Cardiac fibroblast (primary cell): ENCODE data around the gene CCDC178.

ENCODE experiments used
- DNase-seq, 2 donors: peaks; one replicate each; pipeline versions ENCODE4 v3.0.0 to v3.0.0-alpha.2; 2010; ENCODE audit warnings: low read depth in 2 of 2
- H3K4me3 ChIP-seq, 2 donors: replicated peaks in 1 of 2; 1 replicate in 1 of 2; 2 replicates in 1 of 2; pipeline ENCODE4 v1.5.1; 2011; ENCODE audit warnings: low read depth in 2 of 2, low read length in 2 of 2, mild to moderate bottlenecking in 2 of 2, moderate library complexity in 1 of 2
- CTCF ChIP-seq: IDR thresholded peaks from one replicate; pipeline ENCODE4 v1.5.1; 2011; ENCODE audit warnings: low read depth, mild to moderate bottlenecking, low read length, inconsistent platforms

The CCDC178 gene

GRCh38 chr18:33282142-33282541 lies 158.4 kb downstream of the CCDC178 start:
- no peak for DNase-seq
- no peak for TF ChIP-seq CTCF
- H3K4me3 ChIP-seq = no peak overlapping the region

GRCh38 chr18:33277431-33277830 lies 163.1 kb downstream of the CCDC178 start:
- DNase-seq = no peak
- no peak for TF ChIP-seq CTCF
- H3K4me3 ChIP-seq = no peak overlapping the region

GRCh38 chr18:33275843-33276242 lies 164.7 kb downstream of the CCDC178 start:
- DNase-seq = no peak
- no peak for TF ChIP-seq CTCF
- no peak overlapping the region for H3K4me3 ChIP-seq

GRCh38 chr18:33270297-33270696 lies 170.2 kb downstream of the CCDC178 start:
- DNase-seq = no peak
- TF ChIP-seq CTCF = no peak

GRCh38 chr18:33269223-33269622 lies 171.3 kb downstream of the CCDC178 start:
- DNase-seq = no peak
- TF ChIP-seq CTCF = no peak
- no peak overlapping the region for H3K4me3 ChIP-seq

More at GRCh38 chr18:33270297-33270696, 170.2 kb downstream of the CCDC178 start:
- H3K4me3 ChIP-seq = no peak overlapping the region

GRCh38 chr18:33264566-33264965 lies 176.0 kb downstream of the CCDC178 start:
- no peak overlapping the region for H3K4me3 ChIP-seq
- no peak for TF ChIP-seq CTCF
- no peak for DNase-seq

GRCh38 chr18:33239298-33239697 lies 201.2 kb downstream of the CCDC178 start:
- H3K4me3 ChIP-seq = no peak overlapping the region
- no peak for DNase-seq
- TF ChIP-seq CTCF = no peak
